Lower lobe of right lung (tissue), 2 donors: ENCODE results near the gene ECHS1. TPM values are rescaled to one million over a fixed set of nuclear protein-coding genes. Genes with fewer than 3 reads are reported as not detected.

Source experiments
- ATAC-seq, 2 donors: fragments of 200-7000 bp; cut with Tn5 transposase; one replicate each; pipeline ENCODE4 v1.9.1; 2020 to 2022; ENCODE audit warnings: mild to moderate bottlenecking in 2 of 2, moderate library complexity in 2 of 2
- DNase-seq: peaks from one replicate; pipeline ENCODE4 v3.0.0-alpha.2; 2020
- H3K27ac ChIP-seq: fragments of 200-600 bp; one replicate; pipeline ENCODE4 v1.8.0; 2022
- H3K27me3 ChIP-seq: fragments of 200-600 bp; one replicate; pipeline ENCODE4 v1.8.0; 2022; ENCODE audit warnings: low read depth
- H3K36me3 ChIP-seq: fragments of 200-600 bp; one replicate; pipeline ENCODE4 v1.8.0; 2022; ENCODE audit warnings: mild to moderate bottlenecking
- H3K4me1 ChIP-seq: fragments of 200-600 bp; one replicate; pipeline ENCODE4 v1.8.0; 2022
- H3K4me3 ChIP-seq: fragments of 200-600 bp; one replicate; pipeline ENCODE4 v1.8.0; 2022; ENCODE audit warnings: mild to moderate bottlenecking
- H3K9me3 ChIP-seq: fragments of 200-600 bp; one replicate; pipeline ENCODE4 v1.8.0; 2022
- CTCF ChIP-seq: fragments of 200-600 bp; IDR thresholded peaks from one replicate; pipeline ENCODE4 v1.8.0; 2022; ENCODE audit warnings: antibody characterized with exemption, mild to moderate bottlenecking
- intact Hi-C: fragments of 100-400 bp; cut with DNase I; formaldehyde crosslinking; loops from one replicate; pipeline ENCODE4 v1.11.0; 2022
- total RNA-seq: library from RNA; stranded (reverse); fragmentation: NEBNext Ultra II Directional; extraction: Animal tissue kit (Norgen Biotek cat#: 25700); gene quantifications from one replicate; pipeline ENCODE4 v1.2.1, GENCODE V29; 2021
- donor health status: DM: no; HTN: yes; CAD: no; lungs with severe emphysema.

Gene ECHS1
- total RNA-seq, 1 donor from 2014 or later, result 59.5 TPM

GRCh38 chr10:133357285-133358161 lies 15.6 kb downstream of the ECHS1 start, which contains the start of gene FUOM:
Gene FUOM (minus strand): TSS chr10:133358019. CDS start chr10:133358007, 12 bp downstream.
- Histone ChIP-seq H3K36me3 (peaks cover 12% of the 10 kb centered on the region), H3K4me3 (peak within 1 kb of the TSS; percentile 74), H3K4me1 (peaks cover 18% of the 10 kb centered on the region), H3K27me3 (no peaks in the 10 kb centered on the region), H3K9me3 (no peaks in the 10 kb centered on the region), H3K27ac (peak within 1 kb of the TSS; percentile 85)
- intact Hi-C loops, result no loop called here
- ATAC-seq (peak; percentile 89 to 91), DNase-seq (peak; percentile 87)
- TF ChIP-seq CTCF, result peak; percentile 7

- Histone ChIP-seq H3K27ac (peak overlapping the region; percentile 85), H3K9me3 (no peaks in the 10 kb centered on the region), H3K36me3 (peaks cover 4% of the 10 kb centered on the region), H3K4me1 (peaks cover 18% of the 10 kb centered on the region), H3K4me3 (peak overlapping the region; percentile 74), H3K27me3 (no peaks in the 10 kb centered on the region)
- DNase-seq (peak; percentile 40), ATAC-seq (no peak)
- TF ChIP-seq CTCF, result no peak
- intact Hi-C loops, result no loop called here
Observed at GRCh38 chr10:133356549-133357284, 16.4 kb downstream of the ECHS1 start.

GRCh38 chr10:133355991-133356390 lies 17.2 kb downstream of the ECHS1 start:
- ATAC-seq, result no peak

GRCh38 chr10:133355266-133355665 lies 17.9 kb downstream of the ECHS1 start:
- no peak for TF ChIP-seq CTCF
- no peaks in the 10 kb centered on the region for H3K36me3 ChIP-seq
- no peaks in the 10 kb centered on the region for H3K9me3 ChIP-seq
- ATAC-seq (no peak), DNase-seq (peak; percentile 26)
- H3K27me3 ChIP-seq, result peaks cover 3% of the 10 kb centered on the region
- H3K4me3 ChIP-seq, result no peak overlapping the region
- H3K4me1 ChIP-seq, result peaks cover 18% of the 10 kb centered on the region
- intact Hi-C loops, result no loop called here
- H3K27ac ChIP-seq, result no peak overlapping the region

More at GRCh38 chr10:133355991-133356390, 17.2 kb downstream of the ECHS1 start:
- Histone ChIP-seq H3K9me3 (no peaks in the 10 kb centered on the region), H3K27ac (no peak overlapping the region), H3K36me3 (no peaks in the 10 kb centered on the region), H3K4me1 (peaks cover 18% of the 10 kb centered on the region), H3K4me3 (no peak overlapping the region), H3K27me3 (no peaks in the 10 kb centered on the region)
- intact Hi-C loops, result no loop called here
- no peak for DNase-seq
- no peak for TF ChIP-seq CTCF

GRCh38 chr10:133354672-133355240 lies 18.4 kb downstream of the ECHS1 start:
- ATAC-seq, result no peak
- no peaks in the 10 kb centered on the region for H3K36me3 ChIP-seq
- DNase-seq, result no peak
- intact Hi-C loops, result no loop called here
- no peak for TF ChIP-seq CTCF
- H3K4me1 ChIP-seq, result peaks cover 18% of the 10 kb centered on the region
- H3K9me3 ChIP-seq, result no peaks in the 10 kb centered on the region
- H3K4me3 ChIP-seq, result no peak overlapping the region
- H3K27ac ChIP-seq, result no peak overlapping the region
- peaks cover 8% of the 10 kb centered on the region for H3K27me3 ChIP-seq
